ENCODE results near the gene FBXO44.

- TF ChIP-seq CTCF (IDR thresholded peaks at IDR 0.05) (no peak), CBX2 (IDR thresholded peaks at IDR 0.05; ENCODE audit: borderline replicate concordance, low read depth) (no peak)
Observed at GRCh38 chr1:11673089-11673769, 18.6 kb downstream of the FBXO44 start.
